HL-60 (cell line): ENCODE data around the gene HPS4.
A peak's percentile ranks its signal among the peaks of the same experiment; 100 is the strongest.

ENCODE experiments used
- CTCF ChIP-seq: IDR thresholded peaks from one replicate; pipeline ENCODE4 v1.5.1; 2011; ENCODE audit warnings: low read length, control low read depth, inconsistent platforms; ENCODE audit not compliant: insufficient read depth
- POLR2AphosphoS5 ChIP-seq: IDR thresholded peaks from 2 replicates; pipeline ENCODE4 v1.6.1; 2012; ENCODE audit warnings: low read depth
- REST ChIP-seq: IDR thresholded peaks from 2 replicates; pipeline ENCODE4 v1.6.1; 2012; ENCODE audit warnings: low read depth; ENCODE audit not compliant: insufficient replicate concordance

- TF ChIP-seq CTCF, result no peak
- peak; percentile 29 for TF ChIP-seq REST
- TF ChIP-seq POLR2AphosphoS5, result peak; percentile 86
Observed at GRCh38 chr22:26483439-26484359, at the start of gene HPS4, which contains the start of gene SRRD.
